Endothelial cell of umbilical vein (primary cell): ENCODE measurements around the gene GBF1.

Experiments used
- EZH2 ChIP-seq: IDR thresholded peaks from 2 replicates; pipeline ENCODE4 v1.6.1; 2012; ENCODE audit warnings: borderline replicate concordance, low read depth, mild to moderate bottlenecking, moderate library complexity, low read length, inconsistent platforms; ENCODE audit not compliant: severe bottlenecking
- FOS ChIP-seq: IDR thresholded peaks from 2 replicates; pipeline ENCODE4 v1.6.1; 2011; ENCODE audit warnings: mild to moderate bottlenecking, low read length, moderate library complexity, borderline replicate concordance; ENCODE audit not compliant: insufficient read depth
- POLR2A ChIP-seq: IDR thresholded peaks from 2 replicates; pipeline ENCODE4 v1.6.1; 2012; ENCODE audit warnings: low read depth, mild to moderate bottlenecking, control low read depth, low read length
- POLR2AphosphoS5 ChIP-seq: IDR thresholded peaks from 2 replicates; pipeline ENCODE4 v1.6.1; 2012; ENCODE audit warnings: low read depth, mild to moderate bottlenecking, control low read depth, low read length, moderate library complexity; ENCODE audit not compliant: insufficient read depth
- TF ChIP-seq, protein P1 (sequence below), 2 donors: IDR thresholded peaks; 1 replicate in 1 of 2; 2 replicates in 1 of 2; pipeline ENCODE4 v1.5.1; 2011; ENCODE audit warnings: low read length in 2 of 2, mild to moderate bottlenecking in 2 of 2, moderate library complexity in 2 of 2, control low read depth in 1 of 2, inconsistent platforms in 1 of 2, low read depth in 1 of 2; ENCODE audit not compliant: insufficient read depth in 1 of 2; ENCODE audit errors: extremely low read depth in 1 of 2
- TF ChIP-seq, protein P2 (sequence below): IDR thresholded peaks from 2 replicates; pipeline ENCODE4 v1.6.1; 2011; ENCODE audit not compliant: insufficient read depth, insufficient read length

DNA sequence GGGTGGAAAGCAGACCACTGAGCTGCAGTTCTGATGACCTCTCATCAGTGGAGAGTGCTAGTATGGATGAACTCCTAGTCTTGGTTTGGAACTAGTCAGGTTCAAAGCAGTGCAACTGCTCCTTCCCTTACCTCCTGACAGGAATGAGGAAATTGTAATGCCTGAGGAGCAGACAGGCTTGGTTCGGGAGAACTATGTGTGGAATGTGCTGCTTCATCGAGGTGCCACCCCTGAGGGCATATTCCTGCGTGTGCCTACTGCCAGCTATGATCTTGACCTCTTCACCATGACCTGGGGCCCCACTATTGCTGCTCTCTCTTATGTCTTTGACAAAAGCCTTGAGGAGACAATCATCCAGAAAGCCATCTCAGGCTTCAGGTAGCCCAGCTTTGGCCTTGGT is 122.7 kb downstream of the GBF1 start:
- TF ChIP-seq POLR2AphosphoS5: no peak
- TF ChIP-seq, protein P1, sequence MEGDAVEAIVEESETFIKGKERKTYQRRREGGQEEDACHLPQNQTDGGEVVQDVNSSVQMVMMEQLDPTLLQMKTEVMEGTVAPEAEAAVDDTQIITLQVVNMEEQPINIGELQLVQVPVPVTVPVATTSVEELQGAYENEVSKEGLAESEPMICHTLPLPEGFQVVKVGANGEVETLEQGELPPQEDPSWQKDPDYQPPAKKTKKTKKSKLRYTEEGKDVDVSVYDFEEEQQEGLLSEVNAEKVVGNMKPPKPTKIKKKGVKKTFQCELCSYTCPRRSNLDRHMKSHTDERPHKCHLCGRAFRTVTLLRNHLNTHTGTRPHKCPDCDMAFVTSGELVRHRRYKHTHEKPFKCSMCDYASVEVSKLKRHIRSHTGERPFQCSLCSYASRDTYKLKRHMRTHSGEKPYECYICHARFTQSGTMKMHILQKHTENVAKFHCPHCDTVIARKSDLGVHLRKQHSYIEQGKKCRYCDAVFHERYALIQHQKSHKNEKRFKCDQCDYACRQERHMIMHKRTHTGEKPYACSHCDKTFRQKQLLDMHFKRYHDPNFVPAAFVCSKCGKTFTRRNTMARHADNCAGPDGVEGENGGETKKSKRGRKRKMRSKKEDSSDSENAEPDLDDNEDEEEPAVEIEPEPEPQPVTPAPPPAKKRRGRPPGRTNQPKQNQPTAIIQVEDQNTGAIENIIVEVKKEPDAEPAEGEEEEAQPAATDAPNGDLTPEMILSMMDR (IDR thresholded peaks at IDR 0.05; ENCODE audit: extremely low read depth in 1 of 2, insufficient read depth in 1 of 2, low read depth in 1 of 2, low read length in 2 of 2): no peak
- no peak for TF ChIP-seq POLR2A
- TF ChIP-seq, protein P2, sequence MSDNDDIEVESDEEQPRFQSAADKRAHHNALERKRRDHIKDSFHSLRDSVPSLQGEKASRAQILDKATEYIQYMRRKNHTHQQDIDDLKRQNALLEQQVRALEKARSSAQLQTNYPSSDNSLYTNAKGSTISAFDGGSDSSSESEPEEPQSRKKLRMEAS: no peak
- TF ChIP-seq EZH2: no peak
- no peak for TF ChIP-seq FOS
